K562 (cell line): ENCODE data around the gene DEK. TPM values are rescaled to one million over a fixed set of nuclear protein-coding genes. Genes with fewer than 3 reads are reported as not detected.
A peak's percentile ranks its signal among the peaks of the same experiment; 100 is the strongest.

Experiments used
- ARID1B ChIP-seq: fragments of 450-650 bp; IDR thresholded peaks from 2 replicates; pipeline ENCODE4 v1.6.1; 2016; ENCODE audit warnings: antibody characterized with exemption, mild to moderate bottlenecking, inconsistent platforms
- DMBX1 ChIP-seq: fragments of 250-450 bp; sonication (Bioruptor Pico); IDR thresholded peaks from 2 replicates; pipeline ENCODE4 v1.8.0; 2022; ENCODE audit warnings: inconsistent platforms, mild to moderate bottlenecking, moderate library complexity, borderline replicate concordance
- E4F1 ChIP-seq: fragments of 250-450 bp; sonication (Bioruptor Pico); IDR thresholded peaks from 2 replicates; pipeline ENCODE4 v1.5.0; 2021; ENCODE audit warnings: mild to moderate bottlenecking, borderline replicate concordance
- EP400 ChIP-seq: fragments of 450-650 bp; IDR thresholded peaks from 2 replicates; pipeline ENCODE4 v1.6.1; 2017; ENCODE audit warnings: antibody characterized with exemption, mild to moderate bottlenecking, moderate library complexity
- HNRNPL ChIP-seq: fragments of 200-400 bp; formaldehyde crosslinking; IDR thresholded peaks from 2 replicates; pipeline ENCODE4 v1.6.1; 2017; ENCODE audit warnings: low read depth, mild to moderate bottlenecking, low read length
- MECOM ChIP-seq: fragments of 250-450 bp; sonication (Bioruptor Pico); IDR thresholded peaks from 2 replicates; pipeline ENCODE4 v1.8.0; 2022; ENCODE audit warnings: inconsistent platforms
- NFXL1 ChIP-seq: fragments of 450-650 bp; formaldehyde crosslinking; IDR thresholded peaks from 2 replicates; pipeline ENCODE4 v1.4.0; 2021; ENCODE audit warnings: mild to moderate bottlenecking
- NR2C2 ChIP-seq, 2 experiments: fragments of 200-800 bp in 1 of 2; sonication (Bioruptor generic) in 1 of 2; sonication (generic) in 1 of 2; formaldehyde crosslinking in 1 of 2; IDR thresholded peaks; 2 replicates each; pipeline versions ENCODE4 v1.6.1 to v1.8.0; 2016 to 2022; ENCODE audit warnings: mild to moderate bottlenecking in 1 of 2, missing compliant biosample characterization in 1 of 2, missing genetic modification characterization in 1 of 2, missing genetic modification reagents in 1 of 2
- PBX2 ChIP-seq, 2 experiments: IDR thresholded peaks in 1 of 2; conservative IDR thresholded peaks in 1 of 2; 2 replicates each; pipeline ENCODE4 v1.6.1; 2016; ENCODE audit warnings: low read depth in 2 of 2, mild to moderate bottlenecking in 1 of 2, missing compliant biosample characterization in 1 of 2, missing genetic modification characterization in 1 of 2, moderate library complexity in 1 of 2
- PTTG1 ChIP-seq: fragments of 450-650 bp; IDR thresholded peaks from 2 replicates; pipeline ENCODE4 v1.6.1; 2016; ENCODE audit warnings: low read depth, mild to moderate bottlenecking, missing genetic modification characterization, missing compliant biosample characterization
- RCOR1 ChIP-seq, 2 experiments: IDR thresholded peaks; 2 replicates each; pipeline ENCODE4 v1.6.1; 2012; ENCODE audit warnings: low read depth in 2 of 2, low read length in 2 of 2, borderline replicate concordance in 1 of 2, improper control_type of control experiment in 1 of 2
- ZNF592 ChIP-seq: fragments of 450-650 bp; IDR thresholded peaks from 2 replicates; pipeline ENCODE4 v1.6.1; 2017; ENCODE audit warnings: antibody characterized with exemption, mild to moderate bottlenecking
- ZNF639 ChIP-seq, 2 experiments: fragments of 200-800 bp in 1 of 2; sonication (Bioruptor generic) in 1 of 2; sonication (generic) in 1 of 2; formaldehyde crosslinking in 1 of 2; IDR thresholded peaks in 1 of 2; conservative IDR thresholded peaks in 1 of 2; 2 replicates each; pipeline versions ENCODE4 v1.5.0 to v1.6.1; 2016 to 2020; ENCODE audit warnings: missing compliant biosample characterization in 1 of 2, missing genetic modification characterization in 1 of 2, missing genetic modification reagents in 1 of 2
- polyA plus RNA-seq, 8 experiments: library from polyadenylated mRNA; depleted of rRNA in 4 of 8; stranded (reverse) in 5 of 8; unstranded in 3 of 8; fragments of >200 nt; fragmentation: Nextera tagmentation in 2 of 8; fragmentation: Illumina TruSeq in 1 of 8; extraction: Ambion mirVana in 2 of 8; extraction: Trizol in 1 of 8; gene quantifications; 2 replicates each; pipeline versions ENCODE4 v1.2.1 to v1.2.3, GENCODE V29; 2011 to 2014; ENCODE audit warnings: inconsistent platforms in 1 of 8, missing spikeins in 1 of 8
- total RNA-seq, 7 experiments: library from RNA; depleted of rRNA in 6 of 7; stranded (reverse); fragments of >200 nt in 6 of 7; fragmentation: Illumina TruSeq in 2 of 7; extraction: Trizol in 2 of 7; gene quantifications; 2 replicates each; pipeline versions ENCODE4 v1.2.1 to v1.2.3, GENCODE V29; 2011 to 2021; ENCODE audit warnings: low replicate concordance in 1 of 7

DEK gene
- total and polyA plus RNA-seq, 9 of the 15 experiments (the other 6 are each of a cell fraction or from before 2014, with no cell fraction given): 82.3 to 338 (median 184) TPM

GRCh38 chr6:18242062-18242851 is 22.1 kb downstream of the DEK start (continued):
- no peak for TF ChIP-seq NR2C2 (CRISPR knock-in tag; IDR thresholded peaks at IDR 0.05)
- no peak; the same call in 1 of the 2 replicates for TF ChIP-seq NR2C2 (tag; IDR thresholded peaks at IDR 0.05)
- peak; percentile 6; the same call in 1 of the 2 replicates for TF ChIP-seq MECOM (CRISPR knock-in tag)
- TF ChIP-seq RCOR1 (IDR thresholded peaks at IDR 0.05; ENCODE audit: borderline replicate concordance in 1 of 2, low read depth in 2 of 2, low read length in 2 of 2): peak in 1 of 2 experiments; percentile 58; a peak in 1 of 4 replicates
- TF ChIP-seq DMBX1 (CRISPR knock-in tag): peak; percentile 96; the same call in 1 of the 2 replicates
- TF ChIP-seq HNRNPL: no peak
- no peak for TF ChIP-seq E4F1 (CRISPR knock-in tag)
- peak; percentile 91 for TF ChIP-seq ZNF592
- TF ChIP-seq NFXL1: 0 out of 2 replicates have a peak, but pooled peaks have one; percentile 65
- TF ChIP-seq PTTG1: peak; percentile 78; the same call in 1 of the 2 replicates
- peak; percentile 45; the same call in 1 of the 2 replicates for TF ChIP-seq ARID1B
- no peak for TF ChIP-seq PBX2 (CRISPR knock-in tag; IDR thresholded peaks at IDR 0.05; ENCODE audit: low read depth)
- peak; percentile 68 for TF ChIP-seq PBX2 (tag; conservative IDR thresholded peaks at IDR 0.05; ENCODE audit: low read depth)
- peak; percentile 55 for TF ChIP-seq EP400
- TF ChIP-seq ZNF639 (CRISPR knock-in tag; conservative IDR thresholded peaks at IDR 0.05 in 1 of 2, IDR thresholded peaks at IDR 0.05 in 1 of 2): 0 out of 4 replicates have a peak, but pooled peaks of 1 of the 2 experiments have one; percentile 37
